UCSD-AML1 (cell line): ENCODE measurements around the gene TIMM8A.

Source experiments
- DNase-seq: peaks from one replicate; lab custom pipeline; 2025; ENCODE audit not compliant: unreplicated experiment; lab: John Stamatoyannopoulos, UW

TIMM8A gene

GRCh38 chrX:101348452-101349192 is at the start of gene TIMM8A:
TSS of gene TIMM8A (minus strand) at chrX:101348742. CDS start at chrX:101348664, 78 bp downstream.
- DNase-seq, result peak; percentile 78

- no peak for DNase-seq
Measured at GRCh38 chrX:101397779-101398178, 49.2 kb upstream of the TIMM8A start.

- no peak for DNase-seq
Measured at GRCh38 chrX:101395789-101396188, 47.2 kb upstream of the TIMM8A start.

- DNase-seq, result no peak
Measured at GRCh38 chrX:101394372-101394771, 45.8 kb upstream of the TIMM8A start.

DNA sequence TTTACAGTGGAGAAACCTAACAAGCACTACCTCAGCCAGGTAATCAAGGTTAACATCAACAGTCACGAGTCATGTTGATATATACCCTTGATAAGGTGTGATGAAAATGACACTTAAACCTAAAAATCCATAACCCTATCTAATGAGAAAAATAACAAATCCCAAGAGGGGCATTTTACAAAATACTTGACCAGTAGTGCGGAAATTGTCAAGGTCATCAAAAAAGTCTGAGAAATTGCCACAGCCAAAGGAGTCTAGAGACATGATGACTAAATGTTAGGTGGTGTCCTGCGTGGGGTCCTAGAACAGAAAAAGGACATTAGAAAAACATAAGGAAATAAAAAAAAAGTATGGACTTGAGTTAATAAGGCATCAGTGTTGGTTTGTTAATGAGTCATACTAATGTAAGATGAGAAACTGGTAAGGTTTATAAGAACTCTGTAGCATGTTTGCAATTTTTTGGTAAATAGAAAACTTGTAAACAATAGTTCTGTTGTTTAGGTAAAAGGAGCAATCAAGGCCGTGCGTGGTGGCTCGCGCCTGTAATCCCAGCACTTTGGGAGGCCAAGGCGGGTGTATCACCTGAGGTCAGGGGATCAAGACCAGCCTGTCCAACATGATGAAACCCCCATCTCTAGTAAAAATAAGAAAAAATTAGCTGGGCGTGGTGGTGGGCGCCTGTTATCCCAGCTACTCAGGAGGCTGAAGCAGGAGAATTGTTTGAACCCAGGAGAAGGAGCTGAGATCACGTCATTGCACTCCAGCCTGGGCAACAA is 45.2 kb upstream of the TIMM8A start:
- no peak for DNase-seq

DNA sequence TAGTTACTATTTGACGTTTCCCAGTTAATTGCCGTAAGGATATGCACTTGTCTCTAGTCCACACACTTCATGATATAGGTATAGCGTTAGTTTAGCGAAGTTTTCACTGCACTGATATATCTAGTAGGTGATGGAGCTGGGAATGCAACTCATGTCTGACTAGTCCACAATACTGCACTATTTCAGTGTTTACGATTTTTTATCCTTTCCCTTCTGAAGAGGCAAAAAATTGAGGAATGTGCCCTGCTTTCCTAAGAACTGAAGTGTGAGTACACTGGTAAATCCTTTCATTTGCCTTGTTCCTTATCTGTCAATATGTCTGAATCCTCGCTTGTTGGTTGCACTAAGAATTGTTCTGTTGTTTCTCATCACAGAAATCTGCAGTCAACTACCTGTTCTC is 43.3 kb upstream of the TIMM8A start:
- DNase-seq, result no peak

- peak; percentile 88 for DNase-seq
Measured at GRCh38 chrX:101390664-101391525, 42.4 kb upstream of the TIMM8A start, which contains the start of gene RPL36A. TSS of gene RPL36A (plus strand) at chrX:101391011. CDS start at chrX:101391044, 33 bp downstream.

- DNase-seq, result no peak
Measured at GRCh38 chrX:101388604-101389003, 40.1 kb upstream of the TIMM8A start.

- DNase-seq, result no peak
Measured at GRCh38 chrX:101386542-101386885, 38.0 kb upstream of the TIMM8A start.

- DNase-seq, result peak; percentile 56
Measured at GRCh38 chrX:101385795-101386541, 37.4 kb upstream of the TIMM8A start, which contains the start of gene BTK. TSS of gene BTK (minus strand) at chrX:101386191. CDS start at chrX:101375284, 10,907 bp downstream.

DNA sequence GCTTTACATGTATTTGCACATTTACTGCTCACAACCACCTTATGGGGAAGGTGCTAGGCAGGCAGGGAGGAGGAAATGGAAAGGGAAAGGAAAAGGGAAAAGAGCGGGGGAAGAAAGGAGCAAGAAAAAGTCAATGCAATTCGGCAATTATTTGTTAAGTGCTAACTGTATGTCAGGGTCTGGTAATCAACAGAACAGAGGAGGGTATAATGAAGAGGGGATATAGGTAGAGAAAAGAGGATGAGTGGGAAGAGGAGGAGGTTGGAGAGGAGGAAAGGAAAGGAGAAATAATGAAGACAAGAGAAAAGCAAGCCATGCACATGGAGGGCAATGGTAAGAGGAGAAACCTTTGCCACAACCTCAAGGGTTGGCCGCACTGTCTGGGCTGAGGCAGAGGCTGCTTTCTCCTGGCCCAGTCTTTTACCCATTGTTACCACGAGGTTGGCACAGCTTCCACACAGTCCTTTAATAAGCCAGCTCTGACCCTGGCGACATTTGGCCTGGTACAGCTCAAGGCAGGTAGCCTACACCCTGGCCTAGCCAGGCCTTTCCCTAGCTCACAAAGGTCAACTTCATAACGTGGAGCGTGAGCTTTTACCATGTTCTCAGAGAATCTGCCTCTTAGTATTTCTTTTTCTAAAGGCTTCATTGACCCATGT is 36.6 kb upstream of the TIMM8A start:
- DNase-seq, result no peak

GRCh38 chrX:101383679-101384205 is 35.2 kb upstream of the TIMM8A start:
- DNase-seq, result no peak

DNA sequence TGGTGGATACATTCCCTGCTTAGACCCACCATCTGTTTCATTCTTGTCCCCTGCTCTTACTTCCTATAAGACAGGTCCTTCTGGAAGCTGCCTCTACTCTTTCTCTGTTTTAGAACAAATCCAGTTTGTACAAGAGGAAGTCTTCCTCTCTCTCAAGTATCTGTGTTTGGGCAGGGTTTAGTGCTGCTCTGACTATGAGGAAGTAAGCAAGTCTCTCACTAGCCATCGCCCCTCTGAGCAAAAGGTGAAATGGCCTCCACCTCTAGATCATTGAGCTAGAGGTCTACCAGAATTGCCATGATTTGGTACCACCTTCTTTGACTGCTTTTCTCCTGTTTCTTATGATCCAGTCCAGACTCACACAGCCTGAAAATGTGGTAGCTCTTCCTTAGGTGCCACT is 29.0 kb upstream of the TIMM8A start:
- DNase-seq, result no peak

- DNase-seq, result no peak
Measured at GRCh38 chrX:101370888-101371504, 22.5 kb upstream of the TIMM8A start.

- no peak for DNase-seq
Measured at GRCh38 chrX:101369687-101370086, 21.1 kb upstream of the TIMM8A start.

GRCh38 chrX:101368800-101369199 is 20.3 kb upstream of the TIMM8A start:
- DNase-seq, result no peak

DNA sequence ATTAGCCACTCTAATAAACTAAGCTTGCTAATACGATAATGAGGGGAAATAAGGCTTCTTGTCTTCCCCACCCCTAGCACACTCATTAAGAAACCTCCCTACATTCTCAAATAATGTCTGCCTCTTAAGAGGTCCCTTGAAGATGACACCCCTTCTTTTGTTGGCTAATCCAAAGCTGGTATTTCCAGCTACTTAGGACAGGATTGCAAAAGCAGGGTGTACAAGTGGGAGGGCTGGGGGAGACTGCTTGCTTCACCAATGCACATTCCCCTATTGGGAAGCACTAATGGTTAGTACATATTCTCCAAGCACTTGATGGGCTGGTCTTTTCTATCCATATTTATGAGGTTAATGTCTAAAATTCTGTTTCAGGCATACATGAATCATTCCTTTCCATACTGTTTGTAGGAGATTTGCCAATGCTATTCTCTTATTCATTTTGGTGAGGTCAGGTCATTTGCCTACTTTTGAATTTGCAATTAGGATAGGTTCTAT is 16.8 kb upstream of the TIMM8A start:
- DNase-seq, result no peak

- DNase-seq, result no peak
Measured at GRCh38 chrX:101362757-101363156, 14.2 kb upstream of the TIMM8A start.

DNA sequence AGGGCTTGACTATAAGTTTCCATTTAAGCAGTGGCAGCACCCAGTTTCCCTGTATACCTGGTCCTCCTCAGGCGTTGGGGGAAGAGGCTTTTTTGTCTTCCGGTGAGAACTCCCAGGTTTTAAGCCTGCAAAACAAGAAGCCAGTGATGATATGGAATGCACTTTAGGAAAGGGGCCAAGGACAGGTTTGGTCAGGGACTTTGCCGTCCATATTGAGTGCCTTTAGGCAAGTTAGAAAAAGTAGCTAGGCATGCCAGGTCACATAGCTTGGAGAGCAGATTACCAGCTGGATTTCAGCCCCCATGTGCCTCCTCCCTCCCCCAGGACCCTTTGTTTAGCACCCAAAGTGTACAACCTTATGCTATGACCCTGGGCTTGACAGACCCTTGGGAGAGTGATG is 13.6 kb upstream of the TIMM8A start:
- DNase-seq, result no peak
